Occipital lobe (tissue), 2 donors: ENCODE results near the gene EXOC3. TPM values are rescaled to one million over a fixed set of nuclear protein-coding genes. Genes with fewer than 3 reads are reported as not detected.
"Not testable (repeated sequence)": the region's sequence is repeated elsewhere in the genome, so short reads cannot be mapped to it uniquely, and the experiment has no call there.

Experiments
- DNase-seq: peaks from one replicate; lab custom pipeline; 2025; lab: John Stamatoyannopoulos, UW
- total RNA-seq: library from RNA; depleted of rRNA; stranded (reverse); fragments of >200 nt; gene quantifications from one replicate; pipeline ENCODE4 v1.2.3, GENCODE V29; 2014

Gene EXOC3
- total RNA-seq, 1 donor from 2014 or later: 21.5 TPM

DNA sequence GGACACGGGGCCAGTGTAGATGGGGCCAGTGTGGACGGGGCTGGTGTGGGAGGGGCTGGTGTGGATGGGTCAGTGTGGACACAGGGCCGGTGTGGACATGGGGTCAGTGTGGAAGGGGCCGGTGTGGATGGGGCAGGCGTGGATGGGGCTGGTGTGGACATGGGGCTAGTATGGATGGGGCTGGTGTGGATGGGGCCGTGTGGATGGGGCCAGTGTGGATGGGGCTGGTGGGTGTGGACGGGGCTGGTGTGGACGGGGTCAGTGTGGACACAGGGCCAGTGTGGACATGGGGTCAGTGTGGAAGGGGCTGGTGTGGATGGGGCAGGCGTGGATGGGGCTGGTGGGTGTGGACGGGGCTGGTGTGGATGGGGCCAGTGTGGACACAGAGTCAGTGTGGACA lies 57.5 kb downstream of the EXOC3 start:
- DNase-seq: no peak

- DNase-seq: no peak
Measured at GRCh38 chr5:501105-501830, 58.3 kb downstream of the EXOC3 start.

- DNase-seq: no peak
Measured at GRCh38 chr5:501831-502184, 58.8 kb downstream of the EXOC3 start.

GRCh38 chr5:502325-503079 lies 59.5 kb downstream of the EXOC3 start:
- no peak for DNase-seq

DNA sequence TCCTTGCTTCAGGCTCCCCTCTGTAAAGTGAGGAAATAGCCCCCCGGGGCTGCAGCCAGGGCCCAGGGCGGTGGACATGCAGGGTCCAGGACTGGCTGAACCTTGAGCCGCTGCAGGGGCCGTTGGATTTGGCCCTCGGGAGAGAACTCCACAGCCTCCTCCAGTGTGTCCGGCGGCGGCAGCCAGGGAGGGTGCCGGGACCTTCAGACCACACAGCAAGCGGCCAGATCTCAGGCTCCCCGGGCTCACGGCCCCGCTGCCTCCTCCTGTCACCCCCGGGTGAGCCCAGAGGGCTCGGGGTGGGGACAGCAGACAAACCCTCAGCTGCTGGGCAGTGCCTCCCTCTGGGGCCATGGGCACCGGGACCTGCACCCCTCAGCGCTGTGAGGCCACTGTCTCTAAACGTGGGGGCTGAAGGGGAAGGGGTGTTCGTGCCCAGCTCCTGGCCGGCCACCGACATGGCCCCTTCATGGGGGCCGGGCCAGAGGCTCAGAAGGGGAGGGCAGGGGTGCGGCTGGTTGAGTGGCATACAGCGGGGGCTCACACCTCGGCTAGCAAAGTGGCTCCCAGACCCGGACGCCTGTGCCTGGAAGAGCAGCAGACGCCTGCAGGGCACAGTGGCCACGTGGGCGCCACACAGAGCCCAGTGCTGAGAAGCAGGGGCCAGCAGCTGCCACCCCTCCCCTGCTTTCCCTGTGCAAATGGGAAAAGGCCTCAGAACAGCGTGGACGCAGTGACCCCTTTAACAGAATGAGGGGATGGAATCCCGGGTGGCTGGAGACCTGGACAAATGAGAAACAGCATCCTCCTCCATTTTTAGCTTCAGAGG lies 61.6 kb downstream of the EXOC3 start:
- DNase-seq: no peak

DNA sequence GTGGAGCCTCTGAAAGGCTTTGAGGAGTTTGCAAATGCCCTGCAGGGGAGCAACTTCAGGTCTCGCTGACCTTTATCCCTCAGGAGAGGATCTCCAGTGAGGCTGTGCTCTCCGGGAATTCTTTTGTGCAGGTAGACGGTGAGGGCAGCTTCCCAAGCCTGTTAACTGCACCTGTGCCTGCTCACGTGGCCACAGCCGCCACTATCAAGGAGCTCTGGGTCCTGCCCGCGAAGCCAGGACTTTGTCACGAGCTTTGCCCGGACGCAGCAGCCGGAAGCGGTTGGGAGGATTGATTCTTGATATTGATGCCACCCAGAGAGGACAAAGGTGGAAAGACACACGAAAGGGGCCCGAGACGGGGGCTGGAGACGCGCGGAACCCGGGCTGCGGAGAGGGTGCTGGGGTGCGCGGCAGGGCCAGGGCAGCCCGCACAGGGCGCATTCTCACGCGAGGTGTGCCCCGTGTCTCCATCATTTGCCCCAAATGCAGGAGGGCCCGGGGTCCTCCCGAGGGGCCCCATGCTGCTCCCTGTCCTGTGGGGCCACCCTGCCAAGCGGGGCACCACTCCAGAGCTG lies 63.1 kb downstream of the EXOC3 start:
- DNase-seq: no peak

DNA sequence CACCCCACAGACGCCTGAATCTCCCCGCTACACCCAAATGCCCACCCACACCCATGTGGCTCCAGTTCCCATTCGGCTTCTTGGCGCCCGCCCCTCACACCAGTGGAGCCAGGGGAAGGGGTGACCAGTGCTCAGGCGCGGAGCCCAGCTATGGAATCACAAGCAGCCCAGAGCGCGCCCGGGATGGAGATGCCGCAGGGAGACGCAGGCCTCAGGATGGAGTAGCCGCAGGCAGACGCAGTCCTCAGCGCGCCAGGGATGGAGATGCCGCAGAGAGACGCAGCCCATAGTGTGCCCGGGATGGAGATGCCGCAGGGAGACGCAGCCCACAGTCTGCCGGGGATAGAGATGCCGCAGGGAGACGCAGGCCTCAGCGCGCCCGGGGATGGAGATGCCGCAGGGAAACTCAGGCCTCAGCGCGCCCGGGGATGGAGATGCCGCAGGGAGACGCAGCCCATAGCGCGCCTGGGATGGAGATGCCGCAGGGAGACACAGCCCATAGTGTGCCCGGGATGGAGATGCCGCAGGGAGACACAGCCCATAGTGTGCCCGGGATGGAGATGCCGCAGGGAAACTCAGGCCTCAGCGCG lies 65.1 kb downstream of the EXOC3 start:
- not testable (repeated sequence) for DNase-seq

- DNase-seq: no peak
Measured at GRCh38 chr5:509611-510185, 66.7 kb downstream of the EXOC3 start.

DNA sequence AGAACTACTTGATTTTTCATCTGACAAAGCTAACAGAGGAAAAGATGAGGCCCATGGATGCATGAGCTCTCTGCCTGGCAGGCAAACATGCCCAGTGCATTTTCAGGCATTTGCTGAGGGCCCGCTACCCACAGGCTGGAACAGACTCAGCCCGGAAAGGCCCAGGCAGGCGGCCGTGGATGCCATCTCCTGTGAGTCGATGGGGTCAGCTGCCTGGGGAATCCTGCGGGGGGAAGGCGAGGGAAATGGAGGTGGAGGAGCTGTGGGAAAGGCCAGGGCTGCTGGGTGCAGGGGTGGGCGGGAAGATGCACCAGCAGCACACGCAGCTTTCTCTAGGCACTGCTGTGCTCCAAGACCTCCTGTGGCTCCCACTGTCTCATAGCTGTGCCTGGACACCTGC lies 67.5 kb downstream of the EXOC3 start:
- no peak for DNase-seq

DNA sequence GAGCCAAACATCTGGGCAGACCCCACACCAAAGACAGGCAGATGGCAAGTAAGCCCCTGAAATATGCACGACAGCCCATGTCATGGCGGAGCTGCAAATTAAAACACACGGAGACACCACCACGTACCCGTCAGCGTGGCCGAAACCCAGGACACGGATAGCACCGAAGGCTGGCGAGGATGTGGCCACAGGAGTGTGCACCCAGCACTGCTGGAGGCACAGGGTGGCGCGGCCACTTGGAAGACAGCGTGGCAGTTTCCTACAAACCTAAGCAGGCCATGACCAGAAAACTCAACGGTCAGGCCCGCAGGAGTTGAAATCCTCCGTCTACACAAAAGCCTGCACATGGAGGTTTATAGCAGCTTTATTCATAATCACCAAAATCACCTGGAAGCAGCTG lies 68.5 kb downstream of the EXOC3 start:
- DNase-seq: no peak

DNA sequence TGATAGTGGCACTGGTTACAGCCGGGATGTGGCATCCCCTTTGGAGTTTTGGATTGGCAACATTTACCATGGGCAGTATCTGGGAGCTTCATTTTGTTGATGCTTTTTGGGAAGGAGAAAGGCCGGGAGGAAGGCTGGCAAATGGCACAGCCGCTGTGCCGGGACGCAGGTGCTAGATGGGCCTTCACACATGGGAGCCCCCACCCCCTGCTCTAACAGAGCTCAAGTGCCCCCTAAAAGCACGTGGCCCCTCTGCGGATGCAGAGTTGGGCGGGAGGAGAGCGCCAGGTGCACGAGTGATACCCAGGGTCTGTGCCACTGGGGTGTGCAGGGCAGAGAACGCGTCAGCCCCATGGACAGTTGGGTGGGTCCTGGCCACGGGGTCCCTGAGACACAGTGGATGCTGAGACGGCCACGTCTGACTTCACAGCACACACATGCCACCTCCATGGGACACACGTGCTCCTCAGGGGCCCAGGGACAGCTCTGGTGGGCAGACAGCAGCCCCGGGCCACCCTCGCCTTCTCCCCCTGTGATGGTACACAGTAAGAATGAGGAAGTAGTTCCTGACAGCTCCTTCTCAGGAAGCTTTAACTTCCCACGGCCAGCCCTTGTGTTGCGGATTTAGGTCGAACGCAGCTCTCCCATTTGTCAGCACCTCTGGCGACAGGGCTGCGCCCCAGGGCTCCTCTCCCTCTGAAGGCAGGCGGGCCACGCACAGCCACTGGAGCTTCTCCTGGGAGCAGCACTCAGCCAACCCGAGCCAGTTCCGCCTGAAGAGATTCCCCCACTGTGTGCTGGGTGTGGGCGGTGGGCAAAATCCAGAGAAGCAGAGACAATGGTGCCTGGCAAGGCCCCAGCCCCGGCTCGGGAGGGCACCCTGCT lies 70.5 kb downstream of the EXOC3 start:
- DNase-seq: no peak

DNA sequence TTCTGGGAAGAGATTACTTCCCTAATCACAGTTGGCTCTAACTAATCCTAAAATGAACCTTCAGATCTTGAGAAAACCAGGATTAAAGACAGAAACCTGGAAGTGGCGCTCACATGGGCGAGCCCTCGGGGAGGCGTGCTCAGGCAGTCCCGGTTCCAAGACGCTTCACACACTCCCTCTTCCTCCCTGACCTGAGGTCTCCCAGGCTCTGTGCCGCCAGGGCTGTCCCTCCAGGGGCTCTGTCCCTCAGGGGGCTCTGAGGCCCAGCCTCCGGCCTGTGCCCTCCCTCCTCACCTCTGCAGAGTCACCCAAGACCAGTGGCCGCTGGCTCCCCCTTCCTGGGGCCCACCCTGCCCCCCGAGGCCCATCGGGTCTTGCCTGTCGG lies 71.1 kb downstream of the EXOC3 start:
- DNase-seq: no peak

DNA sequence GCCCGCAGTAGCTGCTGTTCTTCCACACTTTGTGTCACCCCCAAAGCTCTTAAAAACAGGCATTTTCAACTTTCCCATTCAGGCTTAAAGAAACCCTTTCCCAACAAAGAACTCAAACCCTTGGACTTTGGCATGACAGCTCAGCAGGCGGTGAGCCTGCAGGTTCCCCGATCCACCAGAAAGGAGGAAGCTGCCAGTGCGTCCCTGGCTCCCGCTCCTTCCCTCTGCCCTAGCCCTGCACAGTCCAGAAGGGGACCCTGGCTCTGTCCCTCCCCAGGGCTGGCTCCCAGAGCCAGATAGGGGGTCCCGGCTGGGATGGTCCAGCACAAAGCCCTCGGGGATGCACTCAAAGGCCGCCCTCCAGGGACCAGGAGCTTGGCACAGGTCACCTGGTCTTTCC lies 71.7 kb downstream of the EXOC3 start:
- no peak for DNase-seq

GRCh38 chr5:515273-515836 lies 72.4 kb downstream of the EXOC3 start:
- no peak for DNase-seq

DNA sequence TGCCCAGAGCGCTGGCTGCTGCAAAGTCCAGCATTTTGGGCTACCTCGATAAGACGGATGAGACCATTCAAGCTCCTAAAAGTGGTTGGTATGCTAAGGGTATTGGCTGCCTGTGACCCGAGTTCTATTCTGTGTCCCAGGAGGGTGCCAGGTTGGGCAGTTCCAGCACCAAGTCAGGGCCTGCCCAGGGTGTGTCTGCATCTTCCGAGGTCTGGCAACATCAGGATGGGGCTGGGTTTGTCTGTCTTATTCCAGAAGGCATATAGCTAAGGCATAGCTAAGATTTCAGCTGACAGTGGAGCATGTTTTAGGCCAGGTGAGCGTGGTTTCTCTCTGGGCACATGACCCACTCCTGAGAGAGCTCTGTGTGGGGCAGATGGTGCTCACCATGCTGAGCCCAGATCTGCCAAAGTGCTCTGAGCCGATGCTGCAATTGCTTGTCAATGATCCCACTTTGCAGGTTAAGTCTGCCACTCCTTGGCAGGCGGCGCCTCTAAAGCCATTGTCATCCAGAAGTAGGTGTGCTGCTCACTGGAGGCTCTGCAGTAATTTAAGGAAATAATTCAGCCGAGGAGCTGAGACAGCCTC lies 73.5 kb downstream of the EXOC3 start:
- no peak for DNase-seq
